ENCODE data around the gene GPX4. TPM values are rescaled to one million over a fixed set of nuclear protein-coding genes. Genes with fewer than 3 reads are reported as not detected.

Gene GPX4
- total RNA-seq, 1 experiment from 2014 or later, result 355 TPM

GRCh38 chr19:1060689-1061088, 43.1 kb upstream of the GPX4 start:
- H3K4me3 Mint-ChIP-seq, result no peak overlapping the region
- no peaks in the 10 kb centered on the region for H3K9me3 Mint-ChIP-seq
- TF ChIP-seq, protein P1, sequence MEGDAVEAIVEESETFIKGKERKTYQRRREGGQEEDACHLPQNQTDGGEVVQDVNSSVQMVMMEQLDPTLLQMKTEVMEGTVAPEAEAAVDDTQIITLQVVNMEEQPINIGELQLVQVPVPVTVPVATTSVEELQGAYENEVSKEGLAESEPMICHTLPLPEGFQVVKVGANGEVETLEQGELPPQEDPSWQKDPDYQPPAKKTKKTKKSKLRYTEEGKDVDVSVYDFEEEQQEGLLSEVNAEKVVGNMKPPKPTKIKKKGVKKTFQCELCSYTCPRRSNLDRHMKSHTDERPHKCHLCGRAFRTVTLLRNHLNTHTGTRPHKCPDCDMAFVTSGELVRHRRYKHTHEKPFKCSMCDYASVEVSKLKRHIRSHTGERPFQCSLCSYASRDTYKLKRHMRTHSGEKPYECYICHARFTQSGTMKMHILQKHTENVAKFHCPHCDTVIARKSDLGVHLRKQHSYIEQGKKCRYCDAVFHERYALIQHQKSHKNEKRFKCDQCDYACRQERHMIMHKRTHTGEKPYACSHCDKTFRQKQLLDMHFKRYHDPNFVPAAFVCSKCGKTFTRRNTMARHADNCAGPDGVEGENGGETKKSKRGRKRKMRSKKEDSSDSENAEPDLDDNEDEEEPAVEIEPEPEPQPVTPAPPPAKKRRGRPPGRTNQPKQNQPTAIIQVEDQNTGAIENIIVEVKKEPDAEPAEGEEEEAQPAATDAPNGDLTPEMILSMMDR (conservative IDR thresholded peaks at IDR 0.05), result no peak
- peaks cover 6 to 26% of the 10 kb centered on the region in 2 experiments for H3K4me1 Mint-ChIP-seq
- no peaks in the 10 kb centered on the region for H4K20me1 ChIP-seq (ENCODE audit: control insufficient read depth, insufficient read depth, insufficient read length)
- H3K27me3 Mint-ChIP-seq (ENCODE audit: low read depth), result peaks cover 5% of the 10 kb centered on the region
- H2BK15ac ChIP-seq (ENCODE audit: low read depth, low read length), result no peak overlapping the region
- H3K9ac ChIP-seq (ENCODE audit: extremely low read depth, insufficient read length, low read length), result no peak overlapping the region
- no peak overlapping the region for H3K4me2 ChIP-seq (ENCODE audit: insufficient read depth, insufficient read length, low read length)
- no peaks in the 10 kb centered on the region for H3K79me1 ChIP-seq (ENCODE audit: insufficient read depth, low read depth, low read length, poor library complexity, severe bottlenecking)
- H3K23me2 ChIP-seq (ENCODE audit: insufficient read length, low read depth, low read length, poor library complexity, severe bottlenecking), result peaks cover 19% of the 10 kb centered on the region
- H3K18ac ChIP-seq (ENCODE audit: insufficient read length, low read depth, low read length), result no peak overlapping the region
- no peak overlapping the region for H2AFZ ChIP-seq (ENCODE audit: low read length)
- no CpG with 5 or more reads among the region's 5 CpGs for WGBS (ENCODE audit: extremely low coverage, insufficient read length, low lambda C conversion rate)
- H3K4me1 ChIP-seq (ENCODE audit: insufficient read depth, low read length), result peaks cover 5% of the 10 kb centered on the region; the same call in 1 of the 2 replicates
- H4K8ac ChIP-seq (replicated peaks; ENCODE audit: insufficient read length, low read depth, low read length), result no peak overlapping the region
- DNase-seq, result no peak
- no peak overlapping the region for H2BK20ac ChIP-seq (ENCODE audit: low read depth, low read length, poor library complexity, severe bottlenecking)
- H3K23ac ChIP-seq (ENCODE audit: insufficient read length, low read depth, low read length), result no peak overlapping the region
- H2AK5ac ChIP-seq (ENCODE audit: insufficient read length, low read length), result no peak overlapping the region
- no peaks in the 10 kb centered on the region; the same call in 1 of the 2 replicates for H3K27me3 ChIP-seq (ENCODE audit: insufficient read depth, low read length)
- H2BK12ac ChIP-seq (ENCODE audit: insufficient read length, low read depth, low read length), result no peak overlapping the region
- H3K9me3 ChIP-seq (ENCODE audit: control insufficient read depth, low read depth, low read length), result peaks cover 19% of the 10 kb centered on the region
- H2BK5ac ChIP-seq (ENCODE audit: insufficient read length, low read length), result no peak overlapping the region
- no peak overlapping the region for H2BK120ac ChIP-seq (ENCODE audit: low read depth, low read length, poor library complexity, severe bottlenecking)
- H4K91ac ChIP-seq (ENCODE audit: insufficient read length, low read depth, low read length), result no peak overlapping the region
- H3T11ph ChIP-seq (ENCODE audit: low read length), result no peak overlapping the region
- H3K4ac ChIP-seq (ENCODE audit: low read depth, low read length), result no peak overlapping the region
- no peak overlapping the region for H3K27ac ChIP-seq (ENCODE audit: insufficient read length, low read depth, low read length)
- no peak overlapping the region for H3K56ac ChIP-seq (ENCODE audit: insufficient read length, low read depth, low read length)
- H3K27ac Mint-ChIP-seq, result peak overlapping the region in 1 of 3 experiments; percentile 59; a peak in 1 of 7 replicates
- H3K14ac ChIP-seq (ENCODE audit: insufficient read depth, low read length), result no peak overlapping the region
- no peak overlapping the region for H4K5ac ChIP-seq (ENCODE audit: insufficient read length, low read depth, low read length)
- no peaks in the 10 kb centered on the region for H3K79me2 ChIP-seq (ENCODE audit: insufficient read depth, low read length)
- H3K36me3 Mint-ChIP-seq (ENCODE audit: insufficient read depth in 1 of 3, low read depth in 3 of 3), result peaks cover 0 to 14% (median 14%) of the 10 kb centered on the region in 3 experiments; a peak in 3 of 7 replicates
